Measurements from ENCODE around the gene LIX1L.

The LIX1L gene

DNA sequence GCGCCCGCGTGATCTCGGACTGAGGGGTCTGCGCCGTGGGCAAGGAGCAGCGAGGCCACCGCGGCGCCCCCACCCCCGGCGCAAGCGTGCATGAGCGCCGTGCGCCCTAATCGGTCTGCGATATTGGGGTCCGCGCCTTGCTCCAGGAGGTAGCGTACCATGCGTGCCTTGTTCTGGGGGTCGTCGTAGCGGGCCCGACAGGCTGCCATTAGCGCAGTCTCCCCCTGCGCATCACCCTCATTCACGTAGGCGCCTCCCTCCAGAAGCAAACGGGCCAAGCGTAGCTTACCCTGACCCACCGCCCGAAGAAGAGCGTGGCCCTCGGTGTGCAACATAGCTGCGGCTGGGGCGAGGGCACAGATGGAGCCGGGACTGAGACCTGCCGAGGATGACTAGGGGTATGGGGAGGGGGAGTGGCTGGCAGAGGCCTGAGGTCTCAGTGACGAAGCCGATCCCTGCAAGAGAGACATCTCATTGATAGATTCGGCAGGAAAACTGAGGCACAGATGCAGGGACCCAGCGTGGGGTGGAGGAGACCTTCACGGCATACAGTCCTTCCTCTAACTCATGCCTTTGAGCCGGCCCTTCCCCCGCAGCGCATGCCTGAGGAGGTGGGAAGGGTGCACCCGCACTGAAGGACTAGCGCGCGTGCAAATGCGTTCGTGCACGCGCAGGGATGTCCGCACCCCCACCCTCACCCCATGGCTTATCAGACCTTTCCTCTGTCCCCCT, 3.8 kb upstream of the LIX1L start:
- Histone ChIP-seq H3K27me3 (ENCODE audit: control insufficient read depth, insufficient read depth, low read length) (no peaks in the 10 kb centered on the region), H3K4me1 (peaks cover 10% of the 10 kb centered on the region), H3K9ac (no peak overlapping the region), H3K4me3 (ENCODE audit: low read depth, low read length) (peak overlapping the region; percentile 78), H2AFZ (peak overlapping the region; percentile 83), H3K4me2 (ENCODE audit: low read length) (peak overlapping the region; percentile 94), H3K79me2 (peaks cover 3% of the 10 kb centered on the region), H3K27ac (peak overlapping the region; percentile 77), H3K36me3 (ENCODE audit: control insufficient read depth, insufficient read depth, low read length) (no peaks in the 10 kb centered on the region), H3K9me3 (ENCODE audit: control insufficient read depth, low read length) (no peaks in the 10 kb centered on the region)
- TF ChIP-seq, protein P1, sequence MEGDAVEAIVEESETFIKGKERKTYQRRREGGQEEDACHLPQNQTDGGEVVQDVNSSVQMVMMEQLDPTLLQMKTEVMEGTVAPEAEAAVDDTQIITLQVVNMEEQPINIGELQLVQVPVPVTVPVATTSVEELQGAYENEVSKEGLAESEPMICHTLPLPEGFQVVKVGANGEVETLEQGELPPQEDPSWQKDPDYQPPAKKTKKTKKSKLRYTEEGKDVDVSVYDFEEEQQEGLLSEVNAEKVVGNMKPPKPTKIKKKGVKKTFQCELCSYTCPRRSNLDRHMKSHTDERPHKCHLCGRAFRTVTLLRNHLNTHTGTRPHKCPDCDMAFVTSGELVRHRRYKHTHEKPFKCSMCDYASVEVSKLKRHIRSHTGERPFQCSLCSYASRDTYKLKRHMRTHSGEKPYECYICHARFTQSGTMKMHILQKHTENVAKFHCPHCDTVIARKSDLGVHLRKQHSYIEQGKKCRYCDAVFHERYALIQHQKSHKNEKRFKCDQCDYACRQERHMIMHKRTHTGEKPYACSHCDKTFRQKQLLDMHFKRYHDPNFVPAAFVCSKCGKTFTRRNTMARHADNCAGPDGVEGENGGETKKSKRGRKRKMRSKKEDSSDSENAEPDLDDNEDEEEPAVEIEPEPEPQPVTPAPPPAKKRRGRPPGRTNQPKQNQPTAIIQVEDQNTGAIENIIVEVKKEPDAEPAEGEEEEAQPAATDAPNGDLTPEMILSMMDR (IDR thresholded peaks at IDR 0.05) = no peak

- Histone ChIP-seq H3K4me2 (ENCODE audit: low read length) (peak overlapping the region; percentile 94), H3K79me2 (peaks cover 3% of the 10 kb centered on the region), H3K27me3 (ENCODE audit: control insufficient read depth, insufficient read depth, low read length) (no peaks in the 10 kb centered on the region), H3K9ac (no peak overlapping the region), H2AFZ (peak overlapping the region; percentile 83), H3K9me3 (ENCODE audit: control insufficient read depth, low read length) (no peaks in the 10 kb centered on the region), H3K36me3 (ENCODE audit: control insufficient read depth, insufficient read depth, low read length) (no peaks in the 10 kb centered on the region), H3K4me3 (ENCODE audit: low read depth, low read length) (peak overlapping the region; percentile 78), H3K4me1 (peaks cover 10% of the 10 kb centered on the region), H3K27ac (peak overlapping the region; percentile 77)
- TF ChIP-seq, protein P1 (IDR thresholded peaks at IDR 0.05) = no peak
Measured at GRCh38 chr1:145961109-145961424, 3.2 kb upstream of the LIX1L start.

DNA sequence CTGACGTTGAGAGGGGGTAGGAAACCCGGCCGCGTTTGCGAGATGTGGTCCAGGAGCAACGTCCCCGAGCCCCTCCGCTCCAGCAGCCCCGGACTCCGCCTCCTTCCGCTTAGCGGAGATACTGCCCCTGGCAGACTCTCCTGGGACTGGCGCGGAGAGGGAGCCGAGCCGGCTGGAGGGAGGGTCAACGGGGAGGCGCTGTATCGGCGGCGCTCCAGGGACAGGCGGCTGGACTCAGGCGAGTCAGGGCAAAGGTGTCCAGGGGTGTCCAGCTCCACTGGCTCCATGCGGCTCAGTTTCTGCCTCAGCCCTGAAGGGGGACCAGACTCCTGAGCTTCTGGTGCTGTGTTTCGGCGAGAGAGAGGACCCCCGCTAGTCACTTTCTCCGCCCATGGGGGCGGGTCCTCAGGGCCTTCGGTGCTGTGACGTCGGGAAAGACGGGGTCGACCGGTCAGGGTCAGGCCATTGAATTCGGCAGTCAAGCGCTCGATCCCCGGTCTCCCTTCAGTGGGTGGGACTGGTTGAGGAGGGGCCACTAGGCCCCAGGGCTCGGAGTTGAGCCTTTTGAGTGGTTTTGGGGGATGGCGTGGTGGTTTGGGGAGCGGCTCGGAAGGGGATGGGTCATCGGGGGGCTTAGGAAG, 2.8 kb upstream of the LIX1L start:
- Histone ChIP-seq H2AFZ (peak overlapping the region; percentile 83), H3K79me2 (peaks cover 3% of the 10 kb centered on the region), H3K4me3 (ENCODE audit: low read depth, low read length) (peak overlapping the region; percentile 78), H3K4me1 (peaks cover 10% of the 10 kb centered on the region), H3K9me3 (ENCODE audit: control insufficient read depth, low read length) (no peaks in the 10 kb centered on the region), H3K9ac (peak overlapping the region; percentile 37), H3K36me3 (ENCODE audit: control insufficient read depth, insufficient read depth, low read length) (no peaks in the 10 kb centered on the region), H3K27ac (peak overlapping the region; percentile 77), H3K4me2 (ENCODE audit: low read length) (peak overlapping the region; percentile 94), H3K27me3 (ENCODE audit: control insufficient read depth, insufficient read depth, low read length) (no peaks in the 10 kb centered on the region)
- TF ChIP-seq, protein P1 (IDR thresholded peaks at IDR 0.05) = no peak

- Histone ChIP-seq H3K9ac (no peak overlapping the region), H3K4me1 (peaks cover 10% of the 10 kb centered on the region)
- TF ChIP-seq, protein P1 (IDR thresholded peaks at IDR 0.05) = no peak
Measured at GRCh38 chr1:145959957-145960467, 2.2 kb upstream of the LIX1L start.

More at GRCh38 chr1:145959957-145960467, 2.2 kb upstream of the LIX1L start:
- Histone ChIP-seq H2AFZ (peak overlapping the region; percentile 83), H3K36me3 (ENCODE audit: control insufficient read depth, insufficient read depth, low read length) (no peaks in the 10 kb centered on the region), H3K4me3 (ENCODE audit: low read depth, low read length) (peak overlapping the region; percentile 78), H3K79me2 (peaks cover 3% of the 10 kb centered on the region), H3K9me3 (ENCODE audit: control insufficient read depth, low read length) (no peaks in the 10 kb centered on the region), H3K27me3 (ENCODE audit: control insufficient read depth, insufficient read depth, low read length) (no peaks in the 10 kb centered on the region), H3K4me2 (ENCODE audit: low read length) (no peak overlapping the region), H3K27ac (no peak overlapping the region)
